ENCODE data around the gene GMPPB.
"Not testable (repeated sequence)": the region's sequence is repeated elsewhere in the genome, so short reads cannot be mapped to it uniquely, and the experiment has no call there.

The GMPPB gene

GRCh38 chr3:49702672-49703071, 21.1 kb downstream of the GMPPB start:
- H3K4me3 ChIP-seq (ENCODE audit: low read depth, low read length), result no peak overlapping the region
- in situ Hi-C loops (cut with HindIII; ENCODE audit: low sequenced_read_pairs), result no loop called here
- DNase-seq (ENCODE audit: low read depth, low spot score), result no peak
- TF ChIP-seq CTCF (IDR thresholded peaks at IDR 0.05; ENCODE audit: low read depth, low read length), result no peak

- in situ Hi-C loops (cut with HindIII; ENCODE audit: low sequenced_read_pairs), result no loop called here
- peak; percentile 78 for TF ChIP-seq CTCF (IDR thresholded peaks at IDR 0.05; ENCODE audit: low read depth, low read length)
- H3K4me3 ChIP-seq (ENCODE audit: low read depth, low read length), result no peak overlapping the region
- no peak for DNase-seq (ENCODE audit: low read depth, low spot score)
Observed at GRCh38 chr3:49701388-49702077, 22.2 kb downstream of the GMPPB start.

GRCh38 chr3:49700453-49701128, 23.2 kb downstream of the GMPPB start:
- TF ChIP-seq CTCF (IDR thresholded peaks at IDR 0.05; ENCODE audit: low read depth, low read length), result no peak
- no peak overlapping the region for H3K4me3 ChIP-seq (ENCODE audit: low read depth, low read length)
- in situ Hi-C loops (cut with HindIII; ENCODE audit: low sequenced_read_pairs), result no loop called here
- no peak for DNase-seq (ENCODE audit: low read depth, low spot score)

- in situ Hi-C loops (cut with HindIII; ENCODE audit: low sequenced_read_pairs), result no loop called here
- DNase-seq (ENCODE audit: low read depth, low spot score), result no peak
- TF ChIP-seq CTCF (IDR thresholded peaks at IDR 0.05; ENCODE audit: low read depth, low read length), result no peak
- no peak overlapping the region for H3K4me3 ChIP-seq (ENCODE audit: low read depth, low read length)
Observed at GRCh38 chr3:49700014-49700413, 23.7 kb downstream of the GMPPB start.

GRCh38 chr3:49699281-49699979, 24.3 kb downstream of the GMPPB start:
- no peak overlapping the region for H3K4me3 ChIP-seq (ENCODE audit: low read depth, low read length)
- no peak for DNase-seq (ENCODE audit: low read depth, low spot score)
- no peak for TF ChIP-seq CTCF (IDR thresholded peaks at IDR 0.05; ENCODE audit: low read depth, low read length)
- in situ Hi-C loops (cut with HindIII; ENCODE audit: low sequenced_read_pairs), result no loop called here

- H3K4me3 ChIP-seq (ENCODE audit: low read depth, low read length); in situ Hi-C loops (cut with HindIII; ENCODE audit: low sequenced_read_pairs); DNase-seq (ENCODE audit: low read depth, low spot score): not testable (repeated sequence)
Observed at GRCh38 chr3:49695350-49696015, 28.3 kb downstream of the GMPPB start.

GRCh38 chr3:49694409-49695070, 29.2 kb downstream of the GMPPB start:
- H3K4me3 ChIP-seq (ENCODE audit: low read depth, low read length); DNase-seq (ENCODE audit: low read depth, low spot score); in situ Hi-C loops (cut with HindIII; ENCODE audit: low sequenced_read_pairs): not testable (repeated sequence)

- in situ Hi-C loops (cut with HindIII; ENCODE audit: low sequenced_read_pairs); H3K4me3 ChIP-seq (ENCODE audit: low read depth, low read length); DNase-seq (ENCODE audit: low read depth, low spot score): not testable (repeated sequence)
Observed at GRCh38 chr3:49691481-49691880, 32.3 kb downstream of the GMPPB start.

- DNase-seq (ENCODE audit: low read depth, low spot score); H3K4me3 ChIP-seq (ENCODE audit: low read depth, low read length); in situ Hi-C loops (cut with HindIII; ENCODE audit: low sequenced_read_pairs): not testable (repeated sequence)
Observed at GRCh38 chr3:49690856-49691255, 32.9 kb downstream of the GMPPB start.

GRCh38 chr3:49689908-49690624, 33.7 kb downstream of the GMPPB start:
- not testable (repeated sequence) for DNase-seq (ENCODE audit: low read depth, low spot score)

More at GRCh38 chr3:49689908-49690624, 33.7 kb downstream of the GMPPB start:
- peak overlapping the region; percentile 96 for H3K4me3 ChIP-seq (ENCODE audit: low read depth, low read length)
- in situ Hi-C loops (cut with HindIII; ENCODE audit: low sequenced_read_pairs), result not testable (repeated sequence)

All from astrocyte of the spinal cord (primary cell).